ENCODE measurements around the gene CDK5R1. TPM values are rescaled to one million over a fixed set of nuclear protein-coding genes. Genes with fewer than 3 reads are reported as not detected.

The CDK5R1 gene
- total RNA-seq, 4 donors from 2014 or later, result 0.78 to 1.5 (median 1.0) TPM

GRCh38 chr17:32467949-32468348 is 18.8 kb upstream of the CDK5R1 start:
- no peaks in the 10 kb centered on the region for H3K9me3 ChIP-seq
- no peak for DNase-seq (ENCODE audit: low spot score in 2 of 2)
- no peak overlapping the region for H3K4me3 ChIP-seq
- H3K27me3 ChIP-seq, result no peaks in the 10 kb centered on the region
- no peaks in the 10 kb centered on the region for H3K4me1 ChIP-seq
- WGBS, 2 donors, result 96 to 98% methylated on average over 7 of the region's 7 CpGs
- peaks cover 0 to 96% (median 35%) of the 10 kb centered on the region in 3 donors for H3K36me3 ChIP-seq
- TF ChIP-seq CTCF (IDR thresholded peaks at IDR 0.05) (no peak), EP300 (IDR thresholded peaks at IDR 0.05) (no peak), POLR2A (IDR thresholded peaks at IDR 0.05) (no peak)
- H3K27ac ChIP-seq, result no peak overlapping the region

- WGBS, 2 donors, result 93 to 94% methylated on average over 6 of the region's 6 CpGs
- no peaks in the 10 kb centered on the region for H3K27me3 ChIP-seq
- H3K4me3 ChIP-seq, result no peak overlapping the region
- H3K9me3 ChIP-seq, result no peaks in the 10 kb centered on the region
- TF ChIP-seq CTCF (IDR thresholded peaks at IDR 0.05) (no peak), POLR2A (IDR thresholded peaks at IDR 0.05) (no peak), EP300 (IDR thresholded peaks at IDR 0.05) (no peak)
- H3K27ac ChIP-seq, result no peak overlapping the region
- no peak for DNase-seq (ENCODE audit: low spot score in 2 of 2)
- H3K4me1 ChIP-seq, result no peaks in the 10 kb centered on the region
- peaks cover 0 to 98% (median 36%) of the 10 kb centered on the region in 3 donors for H3K36me3 ChIP-seq
Observed at GRCh38 chr17:32470405-32471167, 16.2 kb upstream of the CDK5R1 start.

GRCh38 chr17:32471652-32472051 is 15.1 kb upstream of the CDK5R1 start:
- H3K9me3 ChIP-seq, result no peaks in the 10 kb centered on the region
- peaks cover 0 to 98% (median 39%) of the 10 kb centered on the region in 3 donors for H3K36me3 ChIP-seq
- no peak overlapping the region for H3K27ac ChIP-seq
- H3K4me1 ChIP-seq, result no peaks in the 10 kb centered on the region
- DNase-seq (ENCODE audit: low spot score in 2 of 2), result no peak
- H3K4me3 ChIP-seq, result no peak overlapping the region
- WGBS, 2 donors, result 91% methylated on average over 4 of the region's 4 CpGs
- no peaks in the 10 kb centered on the region for H3K27me3 ChIP-seq
- TF ChIP-seq EP300 (IDR thresholded peaks at IDR 0.05), result no peak
- TF ChIP-seq POLR2A (IDR thresholded peaks at IDR 0.05), result no peak
- TF ChIP-seq CTCF (IDR thresholded peaks at IDR 0.05), result no peak

GRCh38 chr17:32475258-32475657 is 11.5 kb upstream of the CDK5R1 start:
- no peak overlapping the region for H3K4me3 ChIP-seq
- H3K4me1 ChIP-seq, result no peaks in the 10 kb centered on the region
- no peak for TF ChIP-seq POLR2A (IDR thresholded peaks at IDR 0.05)
- TF ChIP-seq CTCF (IDR thresholded peaks at IDR 0.05), result no peak
- TF ChIP-seq EP300 (IDR thresholded peaks at IDR 0.05), result no peak
- no peaks in the 10 kb centered on the region for H3K27me3 ChIP-seq
- 94% methylated on average over 3 of the region's 3 CpGs for WGBS, 2 donors
- DNase-seq (ENCODE audit: low spot score in 2 of 2), result no peak
- H3K9me3 ChIP-seq, result no peaks in the 10 kb centered on the region
- H3K27ac ChIP-seq, result no peak overlapping the region
- H3K36me3 ChIP-seq, result peaks cover 4 to 100% (median 31%) of the 10 kb centered on the region in 3 donors

GRCh38 chr17:32477220-32477619 is 9.6 kb upstream of the CDK5R1 start:
- no peaks in the 10 kb centered on the region for H3K4me1 ChIP-seq
- no peaks in the 10 kb centered on the region for H3K27me3 ChIP-seq
- TF ChIP-seq EP300 (IDR thresholded peaks at IDR 0.05) (no peak), POLR2A (IDR thresholded peaks at IDR 0.05) (no peak), CTCF (IDR thresholded peaks at IDR 0.05) (no peak)
- WGBS, 2 donors, result 91 to 93% methylated on average over 8 of the region's 8 CpGs
- no peak for DNase-seq (ENCODE audit: low spot score in 2 of 2)
- H3K9me3 ChIP-seq, result no peaks in the 10 kb centered on the region
- peaks cover 6 to 98% (median 25%) of the 10 kb centered on the region in 3 donors for H3K36me3 ChIP-seq
- no peak overlapping the region for H3K27ac ChIP-seq
- H3K4me3 ChIP-seq, result no peak overlapping the region
